Left cardiac atrium (tissue), 4 donors: ENCODE results near the gene RPL39L. TPM values are rescaled to one million over a fixed set of nuclear protein-coding genes. Genes with fewer than 3 reads are reported as not detected.
"Not testable (repeated sequence)": the region's sequence is repeated elsewhere in the genome, so short reads cannot be mapped to it uniquely, and the experiment has no call there.

ENCODE experiments used
- ATAC-seq, 2 donors: fragments of 200-7000 bp; cut with Tn5 transposase; one replicate each; pipeline ENCODE4 v1.9.1; 2020; ENCODE audit warnings: mild to moderate bottlenecking in 2 of 2, moderate library complexity in 2 of 2
- DNase-seq: peaks from one replicate; pipeline ENCODE4 v3.0.0-alpha.2; 2020
- intact Hi-C, 2 donors: fragments of 100-400 bp; cut with DNase I; formaldehyde crosslinking; loops; one replicate each; pipeline versions ENCODE4 v1.14.1 to v1.15.1; 2022 to 2023
- total RNA-seq, 2 donors: library from RNA; stranded (reverse); fragmentation: NEBNext Ultra II Directional; extraction: Animal tissue kit (Norgen Biotek cat#: 25700); gene quantifications; one replicate each; pipeline ENCODE4 v1.2.1, GENCODE V29; 2021
- donor health status: DM: no; HTN: yes; CAD: no.
- donor health status: DM: no; HTN: yes; CAD: no; lungs with severe emphysema.
- donor health status: DM: yes; HTN: yes; CAD: no.
- donor health status: Dilated cardiomyopathy.

RPL39L gene
- total RNA-seq, 2 donors from 2014 or later = 8.2 to 9.0 TPM

GRCh38 chr3:187150186-187150585 lies 10.9 kb upstream of the RPL39L start:
- DNase-seq (no peak), ATAC-seq (no peak)
- intact Hi-C loops = no loop called here

- no peak for ATAC-seq
- DNase-seq = no peak
- intact Hi-C loops = no loop called here
Measured at GRCh38 chr3:187146389-187146788, 7.1 kb upstream of the RPL39L start.

GRCh38 chr3:187145149-187145895 lies 6.0 kb upstream of the RPL39L start:
- DNase-seq (no peak), ATAC-seq (no peak)
- intact Hi-C loops = no loop called here

GRCh38 chr3:187139895-187140253 lies 578 bp upstream of the RPL39L start:
- no peak for ATAC-seq
- DNase-seq = no peak
- intact Hi-C loops = no loop called here

- ATAC-seq (no peak), DNase-seq (no peak)
- intact Hi-C loops = no loop called here
Measured at GRCh38 chr3:187136936-187137335, 2.4 kb downstream of the RPL39L start.

GRCh38 chr3:187136337-187136736 lies 3.0 kb downstream of the RPL39L start:
- DNase-seq (no peak), ATAC-seq (no peak)
- intact Hi-C loops = no loop called here

- DNase-seq, intact Hi-C loops, ATAC-seq: not testable (repeated sequence)
Measured at GRCh38 chr3:187135172-187135690, 4.1 kb downstream of the RPL39L start.

- DNase-seq, intact Hi-C loops, ATAC-seq: not testable (repeated sequence)
Measured at GRCh38 chr3:187133181-187133580, 6.1 kb downstream of the RPL39L start.

GRCh38 chr3:187132666-187133065 lies 6.6 kb downstream of the RPL39L start:
- DNase-seq = no peak
- intact Hi-C loops = no loop called here
- ATAC-seq = no peak

GRCh38 chr3:187131981-187132380 lies 7.3 kb downstream of the RPL39L start:
- ATAC-seq (no peak), DNase-seq (no peak)
- intact Hi-C loops = no loop called here

GRCh38 chr3:187130346-187131066 lies 8.8 kb downstream of the RPL39L start:
- intact Hi-C loops = no loop called here
- ATAC-seq (peak; percentile 89 to 97), DNase-seq (no peak)

- no peak for DNase-seq
- no peak for ATAC-seq
- intact Hi-C loops = no loop called here
Measured at GRCh38 chr3:187125319-187126031, 13.8 kb downstream of the RPL39L start.

GRCh38 chr3:187122261-187122660 lies 17.0 kb downstream of the RPL39L start:
- ATAC-seq (no peak), DNase-seq (no peak)
- intact Hi-C loops = loop anchor here in 1 of 2 donors (5.0 kb wide), 1 partner anchor 40 kb away; no protein-coding TSS in a partner anchor

GRCh38 chr3:187120326-187120725 lies 19.0 kb downstream of the RPL39L start:
- ATAC-seq (no peak), DNase-seq (no peak)
- intact Hi-C loops = loop anchor here in 1 of 2 donors (5.0 kb wide), 1 partner anchor 42 kb away; no protein-coding TSS in a partner anchor

GRCh38 chr3:187114511-187114910 lies 24.8 kb downstream of the RPL39L start:
- intact Hi-C loops = loop anchor here in 1 of 2 donors (10.0 kb wide), 1 partner anchor 50 kb away; no protein-coding TSS in a partner anchor
- no peak for DNase-seq
- no peak for ATAC-seq

- ATAC-seq (no peak), DNase-seq (no peak)
- intact Hi-C loops = loop anchor here in 1 of 2 donors (10.0 kb wide), 1 partner anchor 52 kb away; no protein-coding TSS in a partner anchor
Measured at GRCh38 chr3:187112934-187113793, 26.1 kb downstream of the RPL39L start.

- intact Hi-C loops = loop anchor here in 1 of 2 donors (10.0 kb wide), 1 partner anchor 55 kb away; no protein-coding TSS in a partner anchor
- no peak for ATAC-seq
- DNase-seq = no peak
Measured at GRCh38 chr3:187110156-187110555, 29.1 kb downstream of the RPL39L start.

GRCh38 chr3:187107989-187108388 lies 31.3 kb downstream of the RPL39L start:
- intact Hi-C loops = loop anchor here in 1 of 2 donors (10.0 kb wide), 1 partner anchor 173 kb away; the partner anchor contains the start of gene ST6GAL1
- ATAC-seq (peak; percentile 52 to 56), DNase-seq (no peak)
